Gastroesophageal sphincter (tissue), 3 donors: ENCODE measurements around the gene TMEM244.

ENCODE experiments used
- CTCF ChIP-seq, 4 experiments: fragments of 200-600 bp in 2 of 4; fragments of 450-650 bp in 2 of 4; sonication (generic) in 1 of 4; IDR thresholded peaks; one replicate each; pipeline ENCODE4 v1.5.1; 2017 to 2019; ENCODE audit warnings: antibody characterized with exemption in 4 of 4, mild to moderate bottlenecking in 2 of 4, moderate library complexity in 2 of 4
- POLR2AphosphoS5 ChIP-seq: sonication (generic); formaldehyde crosslinking; IDR thresholded peaks from one replicate; pipeline ENCODE4 v1.6.1; 2017; ENCODE audit warnings: antibody characterized with exemption

GRCh38 chr6:129849456-129849855 lies 11.7 kb downstream of the TMEM244 start:
- TF ChIP-seq POLR2AphosphoS5 (no peak), CTCF (IDR thresholded peaks at IDR 0.05) (no peak)
